EL (cell line): Measurements from ENCODE around the gene WDFY4.
A peak's percentile ranks its signal among the peaks of the same experiment; 100 is the strongest.

Experiments
- DNase-seq: peaks from one replicate; pipeline ENCODE4 v3.0.0-alpha.2; 2016

Gene WDFY4

DNA sequence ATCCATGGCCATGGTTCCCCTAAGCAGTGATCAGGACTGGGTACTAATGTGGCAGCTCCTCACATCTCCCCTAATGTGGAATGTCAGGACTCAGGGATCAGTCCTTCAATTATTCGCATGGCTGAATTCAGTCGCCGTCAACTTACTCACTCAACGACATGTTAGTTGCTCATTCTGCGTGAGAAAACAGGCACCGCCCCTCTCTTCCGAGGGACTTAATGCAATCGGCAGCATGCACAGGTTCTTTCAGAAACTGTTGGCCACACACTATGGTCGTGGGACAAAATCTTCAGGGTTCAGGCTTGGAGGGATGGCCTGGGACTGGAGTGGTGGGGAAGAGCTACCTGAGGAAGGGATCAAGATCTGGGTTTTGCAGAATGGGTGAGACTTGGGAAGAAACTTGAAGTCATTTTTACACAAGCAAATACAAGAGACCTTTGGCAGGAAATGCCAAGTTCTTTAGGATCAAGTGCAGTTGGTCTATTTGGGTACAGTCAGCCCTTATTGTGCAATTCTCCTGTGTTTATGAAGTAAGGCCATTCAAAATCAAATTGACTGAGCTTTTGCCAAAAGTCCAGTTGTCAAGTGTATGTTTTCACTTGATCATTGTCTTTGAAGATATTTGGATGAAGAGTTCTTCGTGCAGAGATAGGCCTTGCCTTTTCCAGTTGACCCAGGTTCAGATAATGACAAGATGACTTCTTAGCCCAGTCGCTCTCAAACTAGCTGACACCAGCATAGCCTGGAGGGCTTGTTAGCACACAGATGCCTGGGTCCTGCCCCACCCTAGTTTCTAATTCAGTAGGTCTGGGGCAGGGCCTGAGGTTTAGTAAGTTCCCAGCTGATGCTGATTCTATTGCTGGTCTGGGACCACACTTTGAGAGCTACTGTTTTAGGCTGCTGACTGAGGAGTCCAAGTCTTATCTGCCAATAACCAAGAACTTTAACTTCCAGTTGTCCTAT lies 206.5 kb downstream of the WDFY4 start:
- DNase-seq: no peak

DNA sequence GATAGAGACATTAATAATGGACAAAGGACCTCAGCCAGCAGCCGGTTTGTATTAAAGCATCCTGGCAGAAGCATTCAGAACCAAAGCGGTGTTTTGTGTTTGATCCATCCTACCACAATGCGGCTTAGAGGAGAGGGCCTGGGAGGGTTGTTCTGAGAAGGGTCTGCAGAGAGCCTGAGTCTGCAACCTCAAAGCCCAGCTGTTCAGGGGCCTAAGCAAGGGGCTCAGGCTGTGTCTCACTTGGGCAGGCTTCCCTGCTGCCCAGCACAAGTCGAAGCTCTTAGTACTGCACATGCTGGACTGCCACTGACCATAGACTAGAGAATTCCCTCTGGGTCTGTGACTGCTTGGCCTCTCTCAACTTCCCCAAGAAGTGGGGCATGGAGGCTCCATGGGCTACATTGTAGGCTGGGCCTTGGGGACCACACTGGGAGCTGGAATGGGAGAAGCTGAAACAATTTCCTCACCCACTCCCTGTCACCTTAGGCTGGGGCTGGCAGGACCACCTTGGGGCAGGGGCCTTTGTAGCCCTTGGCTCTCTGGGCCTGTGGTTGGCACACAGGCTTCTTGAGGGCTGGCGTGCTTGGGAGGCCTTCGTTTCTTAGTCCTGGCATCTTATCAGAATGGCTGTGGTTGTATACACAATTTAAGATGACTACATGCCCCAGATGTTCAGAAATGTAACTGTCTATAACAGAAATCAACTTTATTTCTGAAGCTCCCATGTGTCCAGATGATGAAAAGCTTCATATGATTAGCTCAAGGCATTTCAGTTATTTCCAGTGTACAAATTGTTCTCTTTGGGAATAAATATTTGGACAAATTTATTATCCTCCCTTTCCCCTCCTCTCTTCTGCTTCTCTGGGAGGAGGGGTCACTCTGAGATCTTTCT lies 210.5 kb downstream of the WDFY4 start:
- no peak for DNase-seq

DNA sequence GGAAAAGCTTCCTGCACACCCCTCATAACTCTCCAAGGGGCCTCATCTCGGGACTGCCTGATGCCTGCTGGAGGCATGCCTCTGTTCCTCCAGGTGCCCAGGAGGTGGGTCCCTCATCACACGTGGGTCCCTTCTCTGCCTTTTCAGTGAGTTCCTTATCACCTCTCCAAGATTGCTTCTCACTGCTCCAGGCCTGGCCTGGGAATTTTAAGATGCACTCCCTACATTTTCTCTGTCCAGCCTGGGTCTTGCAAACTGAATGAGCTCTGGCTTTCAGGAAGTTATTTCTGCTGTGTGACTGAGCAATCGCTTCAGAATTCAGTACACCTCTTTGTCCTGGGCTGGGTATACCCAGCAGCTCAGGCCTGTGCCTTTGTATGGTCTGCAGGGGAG lies 211.1 kb downstream of the WDFY4 start:
- DNase-seq: no peak

DNA sequence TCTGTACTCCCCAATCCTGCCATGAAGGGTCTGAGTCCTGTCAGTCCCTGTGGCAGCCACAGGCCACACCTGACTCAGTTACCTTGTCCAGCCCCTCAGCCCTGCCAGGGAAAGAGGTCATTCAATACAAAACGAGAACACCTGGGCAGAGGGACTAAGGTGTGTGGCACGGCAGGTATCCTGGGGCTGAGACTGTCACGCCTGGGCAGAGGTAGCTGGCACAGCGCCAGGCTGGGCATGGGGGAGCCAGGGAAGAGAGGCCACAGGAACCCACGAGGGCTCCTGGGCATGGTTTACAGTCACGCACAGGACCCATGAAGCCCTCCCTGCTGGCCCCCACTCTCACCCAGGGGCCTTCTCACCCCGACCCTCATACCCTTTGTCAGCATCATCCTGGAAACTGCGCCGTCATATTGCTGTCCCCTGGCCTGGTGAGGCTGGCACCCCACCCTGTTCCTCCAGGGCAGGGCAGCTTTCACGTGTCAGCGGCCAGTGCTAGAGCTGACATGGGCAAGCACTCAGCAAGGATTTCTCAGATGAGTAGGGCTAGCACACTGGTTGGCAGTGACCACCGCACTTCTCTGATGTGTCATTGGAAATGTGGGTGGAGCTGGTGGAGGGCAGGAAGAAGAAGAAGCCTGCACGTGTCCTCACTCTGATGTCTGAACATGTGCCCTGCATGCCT lies 212.2 kb downstream of the WDFY4 start:
- DNase-seq: peak; percentile 12

DNA sequence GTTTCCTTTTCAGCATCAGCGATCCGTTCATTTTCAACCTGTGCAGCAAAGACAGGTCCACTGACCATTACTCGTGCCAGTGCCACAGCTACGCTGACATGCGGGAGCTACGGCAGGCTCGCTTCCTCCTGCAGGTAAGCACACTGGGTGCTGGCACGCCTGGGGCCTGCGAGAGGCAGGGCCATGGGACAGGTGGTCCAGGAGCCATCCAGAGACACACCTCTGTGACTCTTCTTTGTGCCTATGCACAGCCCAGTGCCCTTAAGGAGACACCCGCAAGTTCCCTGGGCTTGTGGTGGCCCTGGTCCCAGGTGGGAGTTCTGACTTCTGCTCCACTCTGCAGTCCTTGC lies 212.7 kb downstream of the WDFY4 start:
- no peak for DNase-seq

DNA sequence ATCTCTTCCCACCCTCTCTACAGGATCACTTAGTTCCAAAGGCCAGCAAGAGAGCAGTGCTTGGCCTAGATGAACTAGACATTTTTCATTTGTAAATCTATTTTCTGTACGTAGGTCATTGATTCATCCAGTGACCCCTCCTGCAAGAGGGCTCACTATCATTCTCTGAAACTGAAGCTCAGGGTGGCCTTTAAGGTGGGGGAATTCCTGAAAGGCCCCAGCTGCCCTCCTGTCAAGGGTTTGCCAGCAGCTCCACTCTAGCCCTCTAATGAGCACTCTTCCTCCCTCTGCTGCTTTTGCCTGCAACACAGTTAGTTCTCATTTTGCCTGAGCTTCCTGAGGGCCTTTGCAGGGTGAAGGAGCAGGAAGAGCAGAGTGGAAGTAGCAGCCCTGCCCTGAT lies 213.8 kb downstream of the WDFY4 start:
- no peak for DNase-seq

DNA sequence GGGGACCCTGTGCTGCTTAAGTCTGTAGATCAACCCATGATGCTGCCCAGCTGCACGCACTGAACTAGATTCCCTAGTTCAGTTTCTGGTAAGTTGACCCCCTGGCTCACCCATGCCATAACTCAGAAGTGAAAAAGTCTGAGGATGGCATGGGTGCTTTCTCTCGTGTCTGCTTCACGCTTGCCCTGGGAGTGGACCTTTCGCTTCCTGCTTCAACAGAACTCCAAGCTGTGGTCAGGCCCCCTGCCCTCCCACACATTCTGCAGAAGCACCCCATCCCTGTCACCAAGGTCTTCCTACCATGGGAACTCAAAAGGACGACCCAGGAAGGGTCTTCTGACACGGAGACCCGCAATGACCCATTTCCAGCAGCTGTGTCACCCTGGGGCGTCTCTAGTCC lies 215.1 kb downstream of the WDFY4 start:
- DNase-seq: no peak

DNA sequence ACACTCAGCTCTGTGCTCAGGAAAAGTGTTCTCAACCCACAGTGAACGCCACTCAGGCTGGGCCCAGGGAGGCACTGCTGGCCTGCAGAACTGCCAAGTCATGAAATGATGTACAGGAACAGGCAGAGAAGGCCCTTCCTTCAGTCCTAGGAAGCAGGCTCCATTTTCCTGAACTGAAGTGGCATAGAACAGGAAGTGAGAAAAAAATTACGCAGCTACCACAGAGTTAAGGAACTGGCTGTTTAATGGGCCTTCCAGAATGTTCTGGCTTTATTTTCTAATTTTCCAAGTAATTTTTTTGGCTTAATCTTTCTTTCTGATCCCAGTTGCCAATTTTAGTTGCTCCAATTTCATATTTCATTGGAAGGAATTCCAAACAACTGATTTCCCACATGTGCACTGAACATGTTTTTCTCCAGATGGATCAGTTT lies 215.7 kb downstream of the WDFY4 start:
- no peak for DNase-seq

DNA sequence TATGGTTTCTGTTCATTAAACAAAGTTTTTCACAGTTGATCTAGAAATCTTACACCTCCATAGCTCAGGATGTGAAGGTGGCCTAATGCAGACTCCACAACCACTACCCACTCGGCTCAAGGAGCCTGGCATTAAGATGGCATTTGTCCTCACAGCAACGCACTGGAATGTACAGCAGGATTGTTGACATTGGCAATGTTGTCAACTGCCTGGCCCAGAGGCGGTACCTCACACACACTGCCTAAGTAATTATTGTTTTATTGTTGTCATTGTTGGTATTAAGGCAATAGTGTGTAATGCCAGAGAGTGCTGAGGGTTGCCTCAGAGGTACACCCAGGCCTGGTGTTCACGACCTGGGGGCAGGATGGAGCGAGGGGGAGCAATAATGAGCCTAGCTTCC lies 216.6 kb downstream of the WDFY4 start:
- no peak for DNase-seq

DNA sequence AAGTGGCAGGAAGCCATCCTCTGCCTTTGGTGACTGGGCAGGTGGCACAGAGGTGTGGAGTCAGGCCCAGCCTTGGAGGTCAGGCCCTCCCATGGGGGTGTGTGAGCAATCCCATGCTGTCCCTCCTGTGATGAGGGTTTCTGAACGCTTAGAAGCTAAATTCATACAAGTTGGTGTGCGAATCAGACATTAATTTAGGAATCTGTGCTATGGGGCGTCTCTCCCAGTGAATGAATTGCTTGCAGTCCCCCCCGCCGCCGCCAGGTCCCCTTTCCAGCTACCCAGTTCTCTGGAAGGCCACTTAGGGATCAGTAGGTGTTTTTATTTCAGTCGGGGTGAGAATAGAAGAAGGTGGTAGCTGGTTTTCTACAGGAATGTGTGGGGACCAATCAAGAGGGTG lies 217.4 kb downstream of the WDFY4 start:
- DNase-seq: no peak

DNA sequence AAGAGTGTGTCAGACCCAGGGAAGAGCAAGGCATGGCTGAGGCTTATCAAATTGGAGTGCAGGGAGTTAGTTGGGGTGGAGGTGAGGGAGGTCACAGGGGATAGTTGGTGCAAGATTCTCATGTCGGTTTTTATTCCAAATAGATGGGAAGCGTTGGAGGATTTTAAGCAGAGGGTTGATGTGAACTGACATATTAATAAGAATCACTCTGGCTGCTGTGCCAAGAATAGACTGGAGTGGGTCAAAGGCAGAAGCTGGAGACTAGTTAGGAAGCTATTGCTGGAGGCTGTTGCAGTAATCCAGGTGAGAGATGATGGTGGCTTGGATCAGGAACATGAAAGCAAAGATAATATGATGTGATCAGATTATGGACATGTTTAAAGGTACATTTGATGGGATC lies 218.5 kb downstream of the WDFY4 start:
- no peak for DNase-seq

DNA sequence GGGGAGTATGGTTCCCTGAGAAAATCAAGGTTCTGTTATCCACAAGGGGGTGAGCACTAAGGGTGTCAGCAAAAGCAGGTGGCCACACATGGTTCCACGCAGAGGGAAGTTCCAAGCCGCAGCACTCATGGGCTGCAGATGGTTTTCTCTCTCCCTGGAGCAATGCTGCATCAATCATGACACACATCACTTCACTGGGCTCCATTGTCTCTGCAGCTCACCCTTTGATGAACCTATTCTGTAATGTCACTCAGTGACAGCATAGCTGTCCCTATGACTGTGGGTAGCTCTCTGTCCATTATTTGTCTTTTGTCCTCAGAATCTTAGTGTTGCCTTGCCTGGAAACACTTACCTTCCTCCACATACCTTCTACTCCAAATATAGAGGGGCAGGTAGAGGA lies 220.2 kb downstream of the WDFY4 start:
- no peak for DNase-seq

DNA sequence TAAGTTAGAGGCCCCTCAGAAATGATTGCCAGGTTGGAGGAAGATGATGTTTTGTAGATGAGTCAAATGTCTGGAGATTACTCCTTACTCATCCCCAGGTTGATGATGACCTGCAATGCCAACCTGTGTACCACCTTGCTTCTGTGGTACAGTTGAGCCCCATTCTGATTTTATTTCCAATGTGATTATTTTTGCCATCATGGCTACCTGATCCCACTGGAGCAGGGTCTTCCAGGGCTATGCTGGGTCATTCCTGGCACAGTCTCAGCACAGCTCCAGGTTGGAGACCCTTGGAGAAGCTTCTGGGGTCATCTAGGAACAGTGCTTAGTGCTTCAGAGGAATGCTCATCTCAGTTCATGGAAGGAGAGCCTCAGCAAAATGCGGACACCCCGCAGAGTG lies 220.6 kb downstream of the WDFY4 start:
- DNase-seq: no peak

DNA sequence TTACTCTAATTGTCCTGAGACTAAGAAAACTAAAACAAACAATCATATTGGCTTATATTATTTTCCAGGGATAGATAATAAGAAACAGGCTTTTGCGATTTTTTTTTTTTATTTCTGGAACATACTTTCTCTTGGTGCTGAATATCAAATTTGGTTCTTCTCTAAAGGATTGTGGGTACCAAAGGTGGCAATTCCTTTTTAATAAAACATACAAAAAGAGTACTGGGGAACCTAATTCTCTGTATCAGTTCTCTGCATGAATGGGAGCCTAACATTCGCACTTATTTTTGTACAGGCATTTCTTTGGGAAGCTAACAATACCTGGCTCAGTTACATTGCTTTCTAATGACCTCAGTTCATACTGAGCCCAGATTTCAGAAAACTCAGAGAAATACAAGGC lies 222.2 kb downstream of the WDFY4 start:
- no peak for DNase-seq

DNA sequence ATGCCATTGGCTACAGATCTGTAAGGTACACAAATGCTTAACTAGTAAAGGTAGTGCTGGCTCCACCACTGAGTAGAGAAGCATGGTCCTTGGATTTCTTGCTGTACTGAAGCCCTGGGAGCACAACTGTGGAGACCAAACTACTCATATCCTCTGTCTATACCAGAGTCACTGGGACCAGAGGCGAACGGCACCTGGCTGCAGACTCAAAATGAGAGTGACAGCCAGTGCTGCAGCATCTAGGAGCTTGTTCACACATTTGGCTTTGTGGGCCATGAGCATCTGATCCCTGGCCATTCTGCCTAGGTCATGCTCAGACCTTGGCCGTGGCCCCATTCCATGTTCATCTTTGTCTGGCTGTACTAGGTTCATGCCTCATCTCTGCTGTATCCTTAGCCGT lies 223.1 kb downstream of the WDFY4 start:
- DNase-seq: no peak

DNA sequence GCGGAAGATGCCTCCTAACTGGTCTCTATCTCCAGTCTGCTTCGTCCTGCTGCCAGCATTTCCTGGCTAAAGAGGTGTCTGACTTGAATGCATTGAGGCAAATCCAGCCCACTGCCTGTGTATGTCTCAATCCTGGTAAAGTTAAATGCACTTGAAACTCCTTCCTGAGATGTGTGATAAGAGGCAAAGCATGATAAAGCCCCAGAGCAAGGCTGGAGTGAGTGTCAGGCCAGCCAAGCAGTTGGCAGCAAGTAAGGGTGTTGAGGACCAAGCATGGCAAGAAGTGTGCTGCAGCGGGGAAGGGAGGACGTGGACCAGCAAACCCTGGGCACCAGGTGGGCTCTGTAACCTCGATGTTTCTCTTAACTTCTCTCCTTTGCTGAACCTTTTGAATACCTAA lies 225.9 kb downstream of the WDFY4 start:
- DNase-seq: no peak

DNA sequence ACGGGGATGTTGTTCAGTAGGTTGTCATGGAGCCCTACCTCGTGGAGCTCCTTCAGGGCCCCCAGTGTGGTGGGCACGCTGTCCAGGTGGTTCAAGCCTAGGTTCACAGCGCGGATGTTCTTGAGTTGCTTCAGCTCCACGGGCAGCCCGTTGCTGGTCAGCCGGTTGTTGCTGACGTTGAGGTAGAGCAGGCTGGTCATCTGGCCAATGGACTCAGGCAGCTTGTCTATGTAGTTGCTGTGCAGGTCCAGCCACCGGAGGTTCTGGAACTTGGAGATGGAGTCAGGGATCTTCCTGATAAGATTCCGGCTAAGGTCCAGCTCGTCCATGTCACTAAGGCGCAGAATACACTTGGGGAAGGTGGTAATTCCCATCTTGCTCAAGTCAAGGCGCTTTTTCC lies 229.0 kb downstream of the WDFY4 start:
- no peak for DNase-seq

DNA sequence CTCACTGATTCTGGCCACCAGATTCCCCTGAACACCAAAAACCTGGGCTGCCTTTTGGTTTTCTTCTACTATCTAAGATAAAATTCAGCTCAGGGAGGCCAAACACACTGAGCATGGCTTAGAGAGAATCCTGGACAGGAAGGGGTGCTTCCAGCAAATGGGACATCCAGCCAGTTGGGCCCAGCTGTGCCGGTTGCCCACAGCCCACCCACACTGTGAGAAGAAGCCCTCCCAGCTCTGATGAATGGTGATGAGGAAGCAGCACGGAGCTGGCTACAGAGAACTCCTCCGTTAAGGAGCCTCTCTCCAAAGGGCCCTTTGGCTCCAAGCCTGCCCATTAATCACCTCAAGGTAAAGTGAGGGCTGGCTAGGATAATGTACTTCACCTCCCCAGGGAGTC lies 239.1 kb downstream of the WDFY4 start:
- DNase-seq: no peak

DNA sequence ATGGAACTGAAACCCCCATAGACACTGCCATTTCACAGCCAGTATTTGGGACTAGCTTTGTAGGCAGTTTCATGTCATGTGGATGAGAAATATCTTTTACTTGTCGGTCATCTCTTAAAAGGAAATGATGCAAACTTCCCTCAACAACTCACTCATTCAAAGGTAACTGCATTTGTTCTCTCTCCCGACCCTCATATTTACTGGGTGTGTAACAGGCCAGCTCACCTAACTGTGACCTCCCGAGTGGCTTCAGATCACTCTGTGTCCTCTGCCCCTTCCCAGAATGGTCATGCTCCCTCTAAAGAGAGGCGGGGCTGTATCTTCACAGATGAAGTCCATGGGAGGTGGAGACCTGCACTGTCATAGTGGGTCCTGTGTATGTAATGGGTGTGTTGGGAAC lies 240.3 kb downstream of the WDFY4 start:
- no peak for DNase-seq

DNA sequence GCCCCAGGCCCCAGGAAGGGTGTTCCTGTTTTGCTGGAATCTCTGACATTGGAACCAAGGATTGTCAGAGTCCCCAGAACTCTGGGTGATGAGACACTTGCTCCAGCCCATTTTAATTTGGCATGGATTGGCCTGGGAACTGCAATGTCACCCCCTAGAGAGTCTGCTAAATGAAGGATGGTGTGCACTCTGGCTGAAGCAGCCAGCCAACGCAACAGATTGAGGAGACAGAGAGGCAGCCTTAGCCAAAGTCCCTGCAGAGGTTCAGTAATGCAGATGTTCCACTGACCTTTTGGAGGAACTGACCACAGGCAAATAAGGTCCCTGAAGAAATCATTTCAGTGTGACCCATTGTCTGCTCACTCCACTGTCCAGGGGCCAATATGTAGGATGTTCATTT lies 241.6 kb downstream of the WDFY4 start:
- no peak for DNase-seq

DNA sequence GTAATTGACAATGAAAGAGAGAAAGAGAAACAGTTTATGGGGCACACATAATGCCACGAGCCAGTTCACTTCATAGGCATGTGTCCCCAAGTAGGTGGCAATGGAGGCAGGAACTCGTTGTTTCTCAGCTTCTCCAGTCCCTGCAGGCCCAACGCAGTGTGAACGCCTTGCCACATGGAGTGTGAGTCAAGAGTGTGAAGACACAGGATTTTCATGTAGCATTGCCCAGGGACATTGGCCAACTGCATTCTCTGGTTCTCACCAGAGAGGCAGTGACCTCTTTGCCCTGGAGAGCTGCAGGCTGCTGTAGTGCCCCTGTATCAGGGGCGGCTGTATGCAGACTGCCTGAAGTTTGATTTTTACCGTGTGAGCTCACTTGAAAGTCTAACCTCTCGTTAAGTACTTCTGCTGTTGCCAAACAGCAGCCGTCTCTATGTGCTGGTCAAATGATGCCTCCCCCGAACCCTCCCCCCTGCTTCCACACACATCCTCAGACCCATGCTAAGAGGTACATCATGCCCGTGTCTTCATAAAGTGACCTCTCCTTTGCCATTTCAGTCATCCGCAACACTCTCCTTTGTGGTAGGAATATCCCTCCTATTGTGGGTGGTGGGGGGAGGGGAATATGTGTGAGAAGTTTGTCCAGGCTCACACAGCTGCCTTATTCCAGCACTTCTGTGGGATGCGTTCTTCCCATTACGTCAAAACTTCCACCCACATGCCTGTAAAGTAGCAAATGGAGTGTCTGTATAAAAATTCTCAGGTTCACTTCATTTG lies 242.3 kb downstream of the WDFY4 start:
- DNase-seq: no peak

DNA sequence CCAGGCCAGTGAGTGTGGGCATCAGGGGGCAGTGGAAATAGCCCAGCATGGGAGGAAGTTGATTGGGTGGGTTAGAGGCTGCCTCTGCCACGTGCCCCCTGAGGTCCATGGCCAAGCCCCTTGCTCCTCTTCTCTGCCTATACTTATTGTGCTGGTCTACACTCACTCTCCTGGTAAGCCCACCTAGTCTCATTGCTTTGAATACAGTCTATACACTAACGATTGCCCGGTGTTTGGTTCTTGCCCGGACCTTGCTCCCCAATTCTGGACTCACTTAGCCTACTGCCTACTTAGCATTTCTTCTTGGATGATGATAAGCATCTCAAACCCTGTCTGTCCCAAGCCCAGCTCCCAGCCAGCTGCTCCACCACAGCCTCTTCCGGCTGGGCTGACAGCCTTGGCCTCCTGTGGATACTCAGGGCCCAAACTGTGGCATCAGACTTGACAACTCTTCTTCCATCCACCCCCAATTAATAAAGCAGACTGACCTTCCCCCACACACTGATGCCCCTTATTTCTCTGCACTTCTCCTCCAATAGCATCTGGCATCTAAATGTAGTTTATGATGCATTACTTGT lies 244.8 kb downstream of the WDFY4 start:
- no peak for DNase-seq
